Measurements from ENCODE around the gene POP7.

Gene POP7

GRCh38 chr7:100728196-100728595 is 22.3 kb downstream of the POP7 start:
- no peak for DNase-seq

GRCh38 chr7:100730136-100730800 is 24.3 kb downstream of the POP7 start:
- no peak for DNase-seq

- DNase-seq: no peak
These were observed 26.2 kb downstream of the POP7 start for GRCh38 chr7:100731937-100732636.

GRCh38 chr7:100735730-100736129 is 29.8 kb downstream of the POP7 start:
- DNase-seq: no peak

GRCh38 chr7:100736671-100737070 is 30.8 kb downstream of the POP7 start:
- no peak for DNase-seq

GRCh38 chr7:100739934-100740333 is 34.0 kb downstream of the POP7 start:
- no peak for DNase-seq

GRCh38 chr7:100744605-100745004 is 38.7 kb downstream of the POP7 start:
- no peak for DNase-seq

GRCh38 chr7:100745184-100745583 is 39.3 kb downstream of the POP7 start:
- DNase-seq: no peak

GRCh38 chr7:100752994-100753393 is 47.1 kb downstream of the POP7 start:
- no peak for DNase-seq

- no peak for DNase-seq
These were observed 47.8 kb downstream of the POP7 start for GRCh38 chr7:100753750-100754149.

Data from KG1 (cell line).